Stimulated activated CD4-positive, alpha-beta T cell treated with anti-CD3 and anti-CD28 coated beads, Interleukin-2, amount 100 ng/mL, for 48 hours (primary cell): ENCODE results near the gene FAM200A.
A peak's percentile ranks its signal among the peaks of the same experiment; 100 is the strongest.
"Not testable (repeated sequence)": the region's sequence is repeated elsewhere in the genome, so short reads cannot be mapped to it uniquely, and the experiment has no call there.

Source experiments
- DNase-seq, 2 donors: peaks; one replicate each; pipeline ENCODE4 v3.0.0-alpha.2; 2020

FAM200A gene

DNA sequence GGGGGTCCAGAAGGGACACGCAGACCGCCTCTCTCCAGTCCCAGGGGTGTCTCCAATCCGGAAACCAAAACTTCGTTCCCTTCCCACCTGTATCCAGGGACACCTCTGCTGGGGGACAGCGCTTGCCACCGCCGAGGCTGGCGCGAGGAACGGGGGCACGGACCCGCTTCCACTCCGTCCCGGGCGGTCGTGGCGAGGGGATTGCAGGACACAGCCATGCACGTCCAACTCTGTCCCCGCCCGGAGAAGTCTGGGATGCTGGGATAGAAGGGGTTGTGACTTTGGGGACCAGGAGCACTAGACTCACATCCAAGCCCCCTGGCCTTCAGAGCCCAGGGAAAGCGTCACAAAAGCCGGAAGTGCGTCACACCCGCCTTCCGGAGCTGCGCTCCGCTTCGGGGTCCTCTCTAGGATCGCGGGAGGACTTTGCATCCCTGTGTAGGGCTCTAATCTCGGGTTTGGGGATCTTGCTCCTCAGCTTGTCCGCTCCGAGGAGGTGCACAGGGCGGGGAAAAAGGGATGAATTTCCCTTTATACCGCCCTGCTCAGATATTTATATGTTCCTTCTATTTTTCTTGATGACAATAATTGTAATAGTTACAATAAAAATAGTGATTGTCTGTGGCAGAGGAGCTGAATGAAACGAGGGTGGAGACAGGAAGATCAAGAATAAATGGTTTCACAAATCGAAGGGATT lies at the start of gene FAM200A:
FAM200A (minus strand) TSS at position 348 of the 697 bp plus-strand sequence. CDS start 3,707 bp downstream, outside the sequence.
- peak; percentile 73 for DNase-seq

DNA sequence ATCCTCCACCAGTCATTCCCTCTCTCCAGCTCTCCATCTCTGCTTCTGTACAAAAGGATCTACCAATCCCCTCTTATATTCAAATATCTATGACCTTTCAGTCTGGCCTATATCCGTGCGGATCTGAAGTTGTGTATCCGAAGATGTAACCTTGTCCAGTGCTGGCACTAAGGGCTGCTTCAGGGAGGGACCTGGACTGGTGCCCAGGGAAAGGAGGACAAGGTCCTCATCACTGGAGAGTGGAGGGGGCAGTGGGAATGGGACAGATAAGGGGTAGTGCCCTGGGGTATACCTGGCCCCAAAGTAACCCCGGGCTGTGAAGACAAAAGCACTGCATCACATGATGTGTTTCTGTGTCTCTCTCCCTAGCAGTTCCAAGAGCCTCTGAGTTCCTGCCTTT lies 47.9 kb upstream of the FAM200A start:
- no peak for DNase-seq

DNA sequence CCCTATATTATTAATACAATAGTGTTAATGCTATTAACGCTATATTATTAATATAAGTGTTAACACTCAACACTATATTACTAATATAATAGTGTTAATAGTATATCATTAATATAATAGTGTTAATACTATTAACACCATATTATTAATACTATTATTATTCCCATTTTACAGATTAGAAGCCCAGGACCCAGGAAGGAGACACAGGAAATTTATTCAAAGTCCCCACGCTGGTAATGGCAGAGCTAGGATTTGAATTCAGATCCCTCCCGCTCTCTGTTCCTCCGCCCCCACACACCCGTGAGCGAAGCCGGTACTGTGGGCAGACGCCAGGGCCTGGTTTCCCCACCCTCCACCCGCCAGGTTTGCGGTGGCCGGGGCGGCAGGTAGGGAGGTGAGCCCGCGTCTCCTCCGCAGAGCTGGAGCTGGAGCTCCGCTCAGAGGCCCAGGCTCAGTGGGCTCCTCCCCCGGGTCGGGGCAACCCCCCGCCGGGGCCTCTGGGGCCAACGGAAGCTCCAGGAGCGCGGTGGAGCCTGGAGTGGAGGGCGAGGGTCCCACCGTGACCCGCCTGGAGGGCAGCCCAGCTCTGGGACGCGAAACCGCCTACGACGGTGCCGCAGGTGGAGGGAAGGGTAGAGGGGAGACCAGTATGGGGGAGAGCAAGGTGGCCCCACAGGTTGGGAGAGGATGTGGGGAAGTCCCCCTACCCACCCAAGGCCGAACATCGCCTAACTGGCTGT lies 46.0 kb upstream of the FAM200A start, which contains the start of gene TMEM225B:
TMEM225B (plus strand) TSS at position 506 of the 740 bp plus-strand sequence. CDS start 6,122 bp downstream, outside the sequence.
- DNase-seq = no peak

DNA sequence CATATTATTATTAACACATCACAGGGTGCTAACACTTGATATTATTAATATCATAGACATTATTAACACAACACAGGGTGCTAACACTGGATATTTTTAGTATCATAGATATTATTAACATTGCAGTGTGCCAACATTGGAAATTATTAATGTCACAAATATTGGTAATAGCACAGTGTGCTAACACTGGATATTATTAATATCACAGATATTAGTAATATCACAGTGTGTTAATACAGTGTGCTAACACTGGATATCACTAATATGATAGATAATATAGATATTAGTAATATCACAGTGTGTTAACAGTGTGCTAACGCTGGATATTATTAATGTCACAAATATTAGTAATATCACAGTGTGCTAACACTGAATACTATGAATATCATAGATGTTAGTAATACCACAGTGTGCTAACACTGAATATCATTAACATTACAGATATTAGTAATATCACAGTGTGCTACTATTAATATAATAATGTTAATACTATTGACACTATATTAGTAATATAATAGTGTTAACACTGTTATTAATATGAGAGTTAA lies 44.6 kb upstream of the FAM200A start:
- no peak for DNase-seq

DNA sequence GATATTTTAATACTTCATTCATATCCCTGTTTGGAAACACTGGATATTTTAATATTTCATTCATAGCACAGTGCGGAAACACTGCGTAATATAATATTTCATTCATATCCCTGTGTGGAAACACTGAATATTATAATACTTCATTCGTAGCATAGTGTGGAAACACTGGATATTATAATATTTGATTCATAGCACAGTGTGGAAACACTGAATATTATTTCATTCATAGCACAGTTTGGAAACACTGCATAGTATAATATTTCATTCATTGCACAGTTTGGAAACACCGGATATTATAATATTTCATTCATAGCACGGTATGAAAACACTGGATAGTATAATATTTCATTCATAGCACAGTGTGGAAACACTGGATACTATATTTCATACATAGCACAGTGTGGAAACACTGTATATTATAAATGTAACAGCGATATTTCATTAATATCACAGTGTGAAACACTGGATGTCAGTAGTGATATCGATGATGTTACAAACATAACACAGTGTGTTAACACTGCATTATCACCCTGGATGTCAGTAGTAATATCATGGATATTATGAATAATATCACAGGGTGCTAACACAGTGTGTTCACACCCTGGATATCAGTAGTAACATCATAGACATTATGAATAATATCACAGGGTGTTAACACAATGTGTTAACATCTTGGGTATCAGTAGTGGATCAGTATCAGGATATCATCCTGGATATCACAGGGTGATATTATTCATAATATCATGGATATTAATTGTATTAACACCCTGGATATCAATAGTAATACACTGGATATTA lies 43.2 kb upstream of the FAM200A start:
- no peak for DNase-seq

DNA sequence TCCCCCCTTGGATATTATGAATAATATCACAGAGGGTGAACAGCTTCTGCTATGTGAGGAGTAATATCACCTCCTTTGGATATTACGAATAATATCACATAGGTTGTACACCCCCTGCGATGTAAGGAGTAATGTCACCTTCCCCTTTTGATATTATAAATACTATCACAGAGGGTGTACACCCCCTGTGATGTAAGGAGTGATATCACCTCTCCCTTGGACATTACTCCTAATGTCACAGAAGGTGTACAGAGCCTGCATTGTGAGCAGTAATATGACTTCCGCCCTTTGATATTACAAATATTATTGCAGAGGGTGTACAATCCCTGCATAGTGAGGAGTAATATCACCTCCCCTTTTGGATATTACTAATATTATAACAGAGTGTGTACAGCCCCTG lies 37.0 kb upstream of the FAM200A start:
- DNase-seq = no peak

DNA sequence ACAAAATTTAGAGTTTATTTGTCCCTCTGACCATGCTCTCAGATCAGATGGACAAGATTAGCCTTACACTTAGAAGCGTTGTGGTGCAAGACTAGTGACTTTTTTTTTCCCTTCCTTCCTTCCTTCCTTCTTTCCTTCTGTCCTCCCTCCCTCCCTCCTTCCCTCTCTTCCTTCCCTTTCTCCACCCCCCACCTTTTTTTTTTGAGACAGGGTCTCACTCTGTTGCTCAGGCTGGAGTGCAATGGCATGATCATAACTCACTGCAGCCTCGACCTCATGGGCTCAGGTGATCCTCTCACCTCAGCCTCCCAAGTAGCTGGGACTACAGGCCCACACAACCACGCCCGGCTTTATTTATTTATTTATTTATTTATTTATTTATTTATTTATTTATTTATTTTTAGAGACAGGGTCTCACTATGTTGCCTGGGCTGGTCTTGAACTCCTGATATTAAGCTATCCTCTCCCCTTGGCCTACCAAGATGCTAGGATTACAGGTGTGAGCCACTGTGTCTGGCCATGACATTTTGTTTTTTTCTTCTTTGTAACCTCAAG lies 28.9 kb upstream of the FAM200A start:
- DNase-seq = not testable (repeated sequence)

DNA sequence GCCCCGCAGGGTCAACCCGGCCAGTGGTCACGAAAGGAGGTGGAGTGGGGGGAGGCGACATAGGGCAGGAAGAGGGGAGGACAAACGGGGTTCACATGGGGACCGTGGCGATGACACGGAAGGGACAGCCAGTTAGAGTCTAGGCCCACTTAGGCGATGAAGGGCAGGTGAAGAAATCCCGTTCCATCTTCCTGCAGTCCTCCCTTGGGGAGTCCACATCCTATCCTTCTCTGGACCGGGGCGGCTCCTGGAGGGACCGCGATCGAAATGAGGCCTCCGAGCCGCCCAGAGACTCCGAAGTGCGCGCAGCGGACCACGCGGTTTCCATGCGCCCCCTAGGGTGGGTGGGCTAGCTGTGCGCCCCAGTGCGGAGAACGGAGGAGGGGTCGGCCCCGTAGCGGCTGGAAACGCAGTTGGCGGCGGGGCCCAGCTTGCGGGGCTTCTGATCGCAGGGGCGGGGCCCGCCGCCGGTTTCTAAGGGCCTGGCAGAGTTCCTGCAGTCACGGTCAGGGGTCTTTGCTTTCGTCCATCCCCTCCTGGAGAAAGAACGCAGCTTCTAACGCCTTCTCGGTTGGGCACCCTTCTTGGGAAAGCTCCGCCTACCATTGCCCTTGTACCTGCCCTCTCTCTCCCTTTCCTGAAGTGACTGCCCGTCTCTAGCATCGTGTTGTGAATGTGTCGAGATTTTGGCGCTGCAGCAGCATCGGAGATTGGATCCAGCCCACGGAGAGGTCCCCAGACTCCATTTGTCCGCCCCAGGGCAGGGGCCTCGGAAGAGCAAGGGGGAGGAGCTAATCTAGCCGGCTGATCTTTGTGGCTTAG lies 28.3 kb upstream of the FAM200A start:
- peak; percentile 24 to 44 for DNase-seq

DNA sequence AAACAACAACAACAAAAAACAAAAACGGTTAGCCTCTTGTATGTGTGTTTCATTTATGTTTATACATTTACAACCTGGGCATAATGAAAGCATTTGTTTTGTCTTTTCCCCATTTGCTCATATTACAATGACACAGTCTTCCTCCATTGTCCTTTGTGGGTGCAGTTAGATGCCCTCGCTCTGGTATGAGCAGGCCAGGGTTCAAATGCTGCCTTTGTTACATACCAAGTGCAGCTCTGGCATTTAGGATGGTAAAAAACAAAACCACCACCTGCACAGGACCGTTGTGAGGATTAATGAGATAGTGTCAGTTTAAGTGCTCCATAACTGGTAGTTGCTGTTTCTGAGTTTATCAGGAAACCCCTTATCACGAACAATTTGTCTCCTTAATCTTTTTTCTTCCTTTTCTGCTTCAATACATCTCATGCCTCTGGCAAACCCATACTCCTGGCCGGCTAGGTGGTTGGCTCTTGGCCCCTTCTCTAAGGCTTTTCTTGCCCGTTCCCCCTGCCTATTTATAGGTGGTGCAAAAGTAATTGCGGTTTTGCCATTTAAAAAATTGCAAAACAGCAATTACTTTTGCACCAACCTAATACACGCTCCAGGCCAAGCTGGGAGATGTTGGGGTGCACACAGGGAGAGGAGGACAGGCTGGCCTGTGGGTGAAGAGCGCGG lies 27.5 kb upstream of the FAM200A start:
- no peak for DNase-seq

DNA sequence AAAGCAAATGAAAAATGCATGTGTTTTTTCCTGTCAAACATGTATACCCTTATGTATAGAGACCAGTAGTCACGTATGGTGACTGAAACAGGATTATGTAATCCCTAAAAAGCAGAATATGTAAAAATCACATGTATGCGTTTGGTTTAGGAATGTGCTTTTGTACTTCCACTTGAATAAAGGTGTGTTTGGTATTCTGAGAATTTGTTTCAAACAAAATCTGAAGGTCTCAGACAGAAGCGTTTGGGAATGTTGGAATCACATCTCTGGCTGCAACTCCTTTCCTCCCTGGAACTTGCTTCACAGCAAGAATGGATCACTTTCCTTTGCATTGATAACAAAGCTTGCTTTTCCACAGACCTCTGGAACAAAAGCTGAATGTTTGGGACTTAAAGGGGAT lies 24.3 kb upstream of the FAM200A start:
- no peak for DNase-seq

DNA sequence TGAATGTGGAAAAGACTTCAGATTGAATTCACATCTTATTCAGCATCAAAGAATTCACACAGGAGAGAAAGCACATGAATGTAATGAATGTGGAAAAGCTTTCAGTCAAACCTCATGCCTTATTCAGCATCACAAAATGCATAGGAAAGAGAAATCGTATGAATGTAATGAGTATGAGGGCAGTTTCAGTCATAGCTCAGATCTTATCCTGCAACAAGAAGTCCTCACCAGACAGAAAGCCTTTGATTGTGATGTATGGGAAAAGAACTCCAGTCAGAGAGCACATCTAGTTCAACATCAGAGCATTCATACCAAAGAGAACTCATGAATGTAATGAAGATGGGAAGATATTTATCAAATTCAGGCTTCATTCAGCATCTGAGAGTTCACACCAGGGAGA lies 21.3 kb upstream of the FAM200A start:
- DNase-seq = no peak

DNA sequence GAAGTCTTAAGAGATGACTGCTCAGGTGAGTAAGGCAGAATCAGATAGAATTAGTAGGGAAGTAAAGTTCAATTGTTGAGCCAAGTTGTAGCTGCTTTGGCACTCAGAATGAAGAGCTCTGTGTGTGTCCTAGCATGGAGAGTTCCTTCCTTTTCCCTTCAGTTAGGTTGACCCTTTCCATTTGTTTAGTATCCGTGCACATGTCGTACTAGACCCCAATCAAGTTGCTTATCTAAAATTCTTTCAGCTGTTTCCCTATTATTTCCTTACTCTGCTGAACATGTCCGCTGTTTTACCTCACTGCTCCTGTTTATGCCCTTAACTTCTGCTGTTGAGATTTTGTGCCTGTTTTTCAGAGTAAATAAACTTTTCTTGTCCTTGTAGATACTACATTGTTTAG lies 19.9 kb upstream of the FAM200A start:
- DNase-seq = no peak

DNA sequence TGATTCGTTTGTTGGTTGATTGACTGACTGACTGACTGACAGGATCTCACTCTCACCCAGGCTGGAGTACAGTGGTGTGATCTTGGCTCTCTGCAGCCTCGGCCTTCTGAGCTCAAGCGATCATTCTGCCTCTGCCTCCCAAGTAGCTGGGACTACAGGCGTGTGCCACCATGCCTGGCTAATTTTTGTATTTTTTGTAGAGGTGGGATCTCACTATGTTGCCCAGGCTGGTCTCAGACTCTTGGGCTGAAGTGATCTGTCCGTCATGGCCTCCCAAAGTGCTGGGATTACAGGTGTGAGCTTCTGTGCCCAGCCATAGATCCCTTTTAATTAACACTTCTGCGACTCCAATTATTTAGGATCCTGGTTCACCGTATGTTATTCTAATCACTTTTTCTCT lies 16.9 kb upstream of the FAM200A start:
- not testable (repeated sequence) for DNase-seq

DNA sequence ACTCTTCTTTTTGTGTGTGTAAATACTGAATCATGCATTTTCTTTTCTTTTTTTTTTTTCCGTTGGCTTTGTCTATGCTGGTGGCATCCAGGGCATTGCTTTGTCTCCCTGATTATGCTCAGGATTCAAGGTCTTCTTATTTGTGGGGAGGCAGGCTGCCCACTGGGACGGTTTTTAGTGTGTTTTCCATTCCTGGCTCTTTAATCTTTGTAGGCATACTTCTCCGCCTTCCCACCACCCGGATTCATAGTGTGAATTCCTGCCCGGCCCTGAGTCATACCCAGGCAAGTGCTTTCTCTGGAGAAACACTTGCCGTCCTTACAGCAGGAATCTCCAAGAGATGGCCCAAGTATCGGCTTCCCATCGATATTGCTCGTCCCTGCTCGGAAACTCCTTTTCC lies 11.7 kb upstream of the FAM200A start:
- no peak for DNase-seq

DNA sequence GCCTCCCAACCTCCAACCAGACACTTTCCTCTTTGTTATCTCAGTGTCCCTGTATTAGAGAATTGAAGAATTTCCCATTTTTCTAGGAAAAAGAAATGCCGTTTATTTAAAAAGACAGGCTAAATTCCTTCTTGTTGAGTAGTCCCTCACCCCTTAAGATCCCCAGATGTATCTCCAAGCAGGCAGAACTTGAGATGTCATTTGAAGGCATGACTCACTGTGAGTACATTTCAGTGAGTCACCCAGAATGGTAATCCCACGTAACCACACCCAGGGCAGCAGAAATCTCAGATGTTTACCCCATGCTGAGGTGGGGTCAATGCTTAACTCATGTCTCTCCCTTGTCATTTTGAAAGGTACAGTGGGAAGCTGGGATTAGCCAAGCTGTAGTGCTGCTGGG lies 10.9 kb upstream of the FAM200A start:
- peak; percentile 25 to 31 for DNase-seq

DNA sequence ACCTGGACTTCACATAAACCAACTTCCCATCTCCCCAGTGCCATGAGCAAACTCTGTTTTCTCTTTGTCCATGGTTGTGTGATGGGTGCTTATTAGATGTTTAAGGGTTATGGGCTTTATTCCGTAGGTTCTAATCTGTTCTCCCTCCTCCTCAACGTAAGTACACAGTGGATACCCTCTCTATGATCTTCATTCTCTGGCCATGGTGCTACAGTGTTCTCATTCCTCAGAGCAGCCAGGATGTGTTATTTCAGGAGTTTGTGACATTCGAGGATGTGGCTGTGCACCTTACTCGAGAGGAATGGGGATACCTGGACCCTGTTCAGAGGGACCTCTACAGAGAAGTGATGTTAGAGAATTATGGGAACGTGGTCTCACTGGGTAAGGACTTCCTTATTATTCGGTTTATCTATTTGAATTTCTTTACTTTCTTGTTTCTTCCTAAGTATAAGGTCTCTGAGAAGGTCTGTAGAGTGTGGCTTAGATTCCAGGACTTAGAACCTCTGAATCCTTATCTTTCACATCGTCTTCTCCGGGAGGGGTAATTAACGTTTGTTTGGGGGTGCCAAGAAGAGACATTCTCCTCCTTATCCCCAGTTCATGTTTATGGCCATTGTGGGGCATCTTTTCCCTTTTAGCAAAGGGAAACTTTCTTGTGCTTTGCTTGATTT lies 10.3 kb upstream of the FAM200A start:
- DNase-seq = no peak

DNA sequence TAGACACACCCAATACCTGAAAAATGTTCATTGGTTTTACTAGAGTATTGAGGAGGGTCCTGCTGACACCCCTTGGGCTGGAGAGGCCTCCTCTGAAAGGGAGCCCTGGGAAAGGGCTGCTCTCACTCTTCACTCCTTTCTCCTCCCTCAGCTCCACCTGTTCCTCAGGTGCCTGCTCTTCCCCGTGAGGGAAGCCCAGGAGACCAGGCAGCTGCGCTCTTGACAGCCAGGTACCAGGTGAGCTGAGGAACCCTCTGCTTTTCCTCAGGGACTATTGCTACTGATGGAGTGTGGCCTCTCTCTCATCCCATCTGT lies 9.8 kb upstream of the FAM200A start:
- no peak for DNase-seq

DNA sequence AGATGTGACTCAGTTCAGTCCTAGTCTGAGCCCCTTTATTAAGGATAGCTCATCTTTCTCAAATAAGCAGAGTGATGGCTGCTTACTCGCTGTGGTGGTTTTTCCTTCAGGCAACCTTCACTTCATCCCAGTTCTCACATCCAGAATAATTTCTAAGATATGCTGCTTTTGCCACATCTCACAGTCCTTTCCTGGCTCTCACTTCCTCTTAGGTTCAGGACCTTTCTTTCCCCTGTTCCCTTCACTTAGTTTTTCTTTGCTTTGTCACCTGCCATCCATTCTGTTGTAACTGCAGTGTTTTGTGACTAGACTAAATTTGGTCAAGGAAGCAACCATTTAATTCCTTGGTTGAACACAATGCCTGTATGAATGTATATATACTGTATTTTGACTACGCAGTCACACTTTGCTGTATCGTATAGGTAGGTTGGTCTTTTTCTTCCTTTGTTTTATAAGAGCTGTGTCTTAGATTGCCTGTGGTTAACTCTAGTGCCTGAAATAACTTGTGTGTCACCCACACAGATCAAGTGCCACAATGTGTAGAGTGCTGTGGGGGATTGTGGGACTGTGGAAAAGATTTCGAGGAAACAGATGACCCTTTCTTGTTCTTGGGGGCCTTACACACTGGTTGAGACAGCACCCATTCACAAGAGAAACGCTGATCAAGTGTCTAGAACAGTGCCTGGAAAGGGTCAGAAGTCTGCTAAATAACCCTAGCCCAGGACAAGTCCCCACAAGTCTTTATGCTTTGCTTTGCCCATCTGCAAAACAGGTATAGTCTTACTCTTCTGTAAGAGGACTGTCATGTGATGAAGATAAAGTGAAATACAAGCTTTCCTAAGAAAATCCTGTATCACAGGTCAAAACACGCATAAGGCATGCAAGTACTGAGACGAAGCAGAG lies 9.2 kb upstream of the FAM200A start:
- no peak for DNase-seq

DNA sequence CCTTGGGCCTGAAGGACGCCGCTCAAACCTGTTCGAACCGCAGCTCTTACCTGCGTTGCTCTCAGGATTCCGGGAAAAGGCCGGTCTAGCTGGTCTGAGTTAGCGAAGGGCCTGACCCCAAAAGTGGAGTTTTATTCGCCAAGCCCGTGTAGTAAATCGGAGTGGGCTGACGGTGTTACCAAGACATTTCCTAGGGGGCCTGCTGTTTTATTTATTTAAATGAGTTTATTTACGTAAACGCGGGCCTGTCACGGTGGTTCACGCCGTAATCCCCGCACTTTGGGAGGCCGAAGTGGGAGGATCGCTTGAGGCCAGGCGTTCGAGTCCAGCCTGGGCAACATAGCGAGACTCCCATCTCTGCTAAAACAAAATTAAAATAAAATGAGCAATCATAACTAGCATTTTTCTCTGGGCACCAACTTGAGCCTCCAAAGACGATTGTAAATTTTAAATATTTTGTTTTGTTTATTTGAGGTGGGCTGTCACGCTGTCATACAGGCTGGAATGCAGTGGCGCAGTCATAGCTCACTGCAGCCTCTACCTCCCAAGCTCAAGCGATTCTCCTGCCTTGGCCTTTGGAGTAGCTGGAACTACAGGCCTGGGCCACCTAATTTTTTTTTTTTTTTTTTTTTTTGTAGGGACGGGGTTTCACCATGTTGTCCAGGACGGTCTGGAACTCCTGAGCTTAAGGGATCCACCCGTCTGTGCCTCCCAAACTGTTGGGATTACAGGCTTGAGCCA lies 7.4 kb upstream of the FAM200A start:
- peak in 1 of 2 donors; percentile 9 for DNase-seq
